OCI-LY7 (cell line): Measurements from ENCODE around the gene CD160. TPM values are rescaled to one million over a fixed set of nuclear protein-coding genes. Genes with fewer than 3 reads are reported as not detected.
"Not testable (repeated sequence)": the region's sequence is repeated elsewhere in the genome, so short reads cannot be mapped to it uniquely, and the experiment has no call there.

Experiments used
- BruUV-seq: library from RNA; stranded (reverse); fragments of 400-500 nt; replicated peaks from 2 replicates; lab custom pipeline; 2021; lab: Mats Ljungman, UMichigan
- CTCF ChIA-PET: fragments of 300-600 bp; sonication (Branson Sonifier 250); formaldehyde crosslinking; loops from one replicate; lab custom pipeline; 2022; ENCODE audit warnings: antibody characterized with exemption; ENCODE audit not compliant: unreplicated experiment; lab: Charles Lee
- POLR2A ChIA-PET: fragments of 300-600 bp; sonication (Branson Sonifier 250); formaldehyde crosslinking; loops from one replicate; lab custom pipeline; 2022; ENCODE audit warnings: antibody characterized with exemption; lab: Charles Lee
- DNase-seq: peaks from one replicate; pipeline ENCODE4 v3.0.0-alpha.2; 2015; ENCODE audit warnings: low spot score
- H2AFZ ChIP-seq: fragments of 200-600 bp; sonication (generic), shearing (Covaris generic); 2 replicates; pipeline ENCODE4 v1.6.1; 2014; ENCODE audit warnings: mild to moderate bottlenecking, antibody characterized with exemption, low read length, moderate library complexity
- H3K27ac ChIP-seq: fragments of 200-600 bp; sonication (generic); 2 replicates; pipeline ENCODE4 v1.5.1; 2014; ENCODE audit warnings: mixed run types, low read depth, mild to moderate bottlenecking, moderate library complexity, low read length, inconsistent platforms; ENCODE audit not compliant: poor library complexity, severe bottlenecking
- H3K36me3 ChIP-seq: fragments of 200-600 bp; sonication (generic); 2 replicates; pipeline ENCODE4 v1.6.1; 2014; ENCODE audit warnings: mild to moderate bottlenecking, antibody characterized with exemption, low read length, moderate library complexity, mixed read lengths; ENCODE audit not compliant: insufficient read depth
- H3K4me1 ChIP-seq: fragments of 200-600 bp; sonication (generic); 2 replicates; pipeline ENCODE4 v1.5.1; 2014; ENCODE audit warnings: mild to moderate bottlenecking, low read length; ENCODE audit not compliant: insufficient read depth, poor library complexity, severe bottlenecking
- H3K4me2 ChIP-seq: fragments of 200-600 bp; sonication (generic); 2 replicates; pipeline ENCODE4 v1.6.1; 2014; ENCODE audit warnings: mild to moderate bottlenecking, low read length
- H3K4me3 ChIP-seq: fragments of 200-600 bp; sonication (generic); 2 replicates; pipeline ENCODE4 v1.5.1; 2014; ENCODE audit warnings: mild to moderate bottlenecking, low read depth, low read length; ENCODE audit not compliant: poor library complexity, severe bottlenecking
- H3K79me2 ChIP-seq: fragments of 200-600 bp; sonication (generic); 2 replicates; pipeline ENCODE4 v1.6.1; 2016; ENCODE audit warnings: low read depth, mild to moderate bottlenecking, low read length, moderate library complexity, mixed read lengths; ENCODE audit not compliant: insufficient read depth
- H3K9me2 ChIP-seq: fragments of 200-600 bp; sonication (generic); 2 replicates; pipeline ENCODE4 v1.6.1; 2016; ENCODE audit warnings: mild to moderate bottlenecking, low read length, mixed read lengths; ENCODE audit not compliant: insufficient read depth
- H3K9me3 ChIP-seq: fragments of 200-600 bp; sonication (generic); 2 replicates; pipeline ENCODE4 v1.6.1; 2014; ENCODE audit warnings: mild to moderate bottlenecking, mixed run types, low read length, mixed read lengths
- H4K20me1 ChIP-seq: fragments of 200-600 bp; sonication (generic); 2 replicates; pipeline ENCODE4 v1.6.1; 2014; ENCODE audit warnings: mild to moderate bottlenecking, antibody characterized with exemption, low read length, moderate library complexity, mixed read lengths; ENCODE audit not compliant: insufficient read depth
- CTCF ChIP-seq: fragments of 200-600 bp; sonication (generic); conservative IDR thresholded peaks from 2 replicates; pipeline ENCODE4 v1.5.1; 2014; ENCODE audit warnings: mild to moderate bottlenecking, antibody characterized with exemption, low read length, moderate library complexity, mixed read lengths
- EZH2phosphoT487 ChIP-seq: fragments of 200-600 bp; sonication (generic); IDR thresholded peaks from 2 replicates; pipeline ENCODE4 v1.6.1; 2018; ENCODE audit warnings: low read depth, borderline replicate concordance, mild to moderate bottlenecking, mixed run types, antibody characterized with exemption, low read length, moderate library complexity, mixed read lengths
- intact Hi-C: fragments of 100-400 bp; cut with micrococcal nuclease; formaldehyde crosslinking; loops from one replicate; pipeline ENCODE4 v1.10.0; 2022; ENCODE audit not compliant: unreplicated experiment
- total RNA-seq, 2 experiments: library from RNA; depleted of rRNA in 1 of 2; stranded (reverse); fragments of >200 nt in 1 of 2; shearing (Covaris generic) in 1 of 2; gene quantifications; 2 replicates each; pipeline ENCODE4 v1.2.3, GENCODE V29; 2014 to 2022

The CD160 gene
- total RNA-seq, 2 experiments from 2014 or later = not detected

GRCh38 chr1:145758575-145758974 is 39.3 kb downstream of the CD160 start:
- DNase-seq = no peak
- ChIA-PET CTCF (no interaction called here), POLR2A (interaction anchor here (0.6 to 1.6 kb wide), 5 partner anchors 8 to 150 kb away, joined by 3 to 5 read pairs (median 3); no protein-coding TSS in a partner anchor)
- H2AFZ ChIP-seq = no peak overlapping the region
- intact Hi-C loops = no loop called here
- no peaks in the 10 kb centered on the region for H4K20me1 ChIP-seq
- no peak overlapping the region for H3K4me2 ChIP-seq
- H3K79me2 ChIP-seq = no peaks in the 10 kb centered on the region
- no peaks in the 10 kb centered on the region for H3K4me1 ChIP-seq
- H3K9me3 ChIP-seq = peaks cover 34% of the 10 kb centered on the region
- H3K4me3 ChIP-seq = no peak overlapping the region
- H3K9me2 ChIP-seq = no peaks in the 10 kb centered on the region
- H3K27ac ChIP-seq = no peak overlapping the region
- H3K36me3 ChIP-seq = peaks cover 65% of the 10 kb centered on the region
- no TSS peak for BruUV-seq
- TF ChIP-seq CTCF (no peak), EZH2phosphoT487 (no peak)

- H3K9me3 ChIP-seq = peaks cover 34% of the 10 kb centered on the region
- H2AFZ ChIP-seq = no peak overlapping the region
- ChIA-PET POLR2A (interaction anchor here (1.6 kb wide), 1 partner anchor 45 kb away, joined by 3 read pairs; no protein-coding TSS in a partner anchor), CTCF (no interaction called here)
- H4K20me1 ChIP-seq = no peaks in the 10 kb centered on the region
- no peak overlapping the region for H3K4me3 ChIP-seq
- H3K79me2 ChIP-seq = no peaks in the 10 kb centered on the region
- no peaks in the 10 kb centered on the region for H3K9me2 ChIP-seq
- BruUV-seq = no TSS peak
- DNase-seq = no peak
- peaks cover 70% of the 10 kb centered on the region for H3K36me3 ChIP-seq
- no peak overlapping the region for H3K27ac ChIP-seq
- intact Hi-C loops = no loop called here
- H3K4me2 ChIP-seq = no peak overlapping the region
- no peak for TF ChIP-seq EZH2phosphoT487
- no peak for TF ChIP-seq CTCF
- H3K4me1 ChIP-seq = no peaks in the 10 kb centered on the region
These were observed 40.4 kb downstream of the CD160 start for GRCh38 chr1:145759721-145760120.

GRCh38 chr1:145760395-145760949 is 41.2 kb downstream of the CD160 start:
- intact Hi-C loops, H3K4me2 ChIP-seq, H3K9me2 ChIP-seq, H3K4me1 ChIP-seq, BruUV-seq, DNase-seq, H3K79me2 ChIP-seq, H3K27ac ChIP-seq, CTCF ChIA-PET, H3K4me3 ChIP-seq, H2AFZ ChIP-seq, H4K20me1 ChIP-seq, POLR2A ChIA-PET: not testable (repeated sequence)
- Histone ChIP-seq H3K9me3 (peaks cover 34% of the 10 kb centered on the region), H3K36me3 (peaks cover 74% of the 10 kb centered on the region)

GRCh38 chr1:145761498-145761897 is 42.2 kb downstream of the CD160 start:
- H3K4me1 ChIP-seq, H3K79me2 ChIP-seq, CTCF ChIA-PET, H3K4me2 ChIP-seq, H3K9me2 ChIP-seq, H4K20me1 ChIP-seq, H2AFZ ChIP-seq, H3K4me3 ChIP-seq, BruUV-seq, DNase-seq, intact Hi-C loops, H3K27ac ChIP-seq: not testable (repeated sequence)
- POLR2A ChIA-PET = interaction anchor here (0.6 kb wide), 1 partner anchor 98 kb away, joined by 3 read pairs; the partner anchor contains the start of gene PIAS3
- peaks cover 34% of the 10 kb centered on the region for H3K9me3 ChIP-seq
- peaks cover 75% of the 10 kb centered on the region for H3K36me3 ChIP-seq

GRCh38 chr1:145762001-145762400 is 42.7 kb downstream of the CD160 start:
- H3K4me1 ChIP-seq, BruUV-seq, DNase-seq, CTCF ChIA-PET, H3K4me2 ChIP-seq, H4K20me1 ChIP-seq, H3K27ac ChIP-seq, H2AFZ ChIP-seq, intact Hi-C loops, H3K9me2 ChIP-seq, H3K79me2 ChIP-seq, H3K4me3 ChIP-seq: not testable (repeated sequence)
- H3K9me3 ChIP-seq = peaks cover 34% of the 10 kb centered on the region
- POLR2A ChIA-PET = interaction anchor here (0.6 kb wide), 1 partner anchor 97 kb away, joined by 3 read pairs; the partner anchor contains the start of gene PIAS3
- H3K36me3 ChIP-seq = peaks cover 78% of the 10 kb centered on the region
